GM21390 (cell line): ENCODE data around the gene TICRR.
"Not testable (repeated sequence)": the region's sequence is repeated elsewhere in the genome, so short reads cannot be mapped to it uniquely, and the experiment has no call there.

ENCODE experiments used
- ATAC-seq: cut with Tn5 transposase; IDR thresholded peaks from one replicate; pipeline ENCODE4 v1.9.1; 2021; ENCODE audit not compliant: unreplicated experiment

The TICRR gene

GRCh38 chr15:89566621-89567294, 8.5 kb upstream of the TICRR start:
- ATAC-seq: no peak

- ATAC-seq: no peak
These were observed 6.1 kb upstream of the TICRR start for GRCh38 chr15:89569090-89569745.

GRCh38 chr15:89575656-89576416, 567 bp downstream of the TICRR start:
- ATAC-seq: peak; percentile 33

DNA sequence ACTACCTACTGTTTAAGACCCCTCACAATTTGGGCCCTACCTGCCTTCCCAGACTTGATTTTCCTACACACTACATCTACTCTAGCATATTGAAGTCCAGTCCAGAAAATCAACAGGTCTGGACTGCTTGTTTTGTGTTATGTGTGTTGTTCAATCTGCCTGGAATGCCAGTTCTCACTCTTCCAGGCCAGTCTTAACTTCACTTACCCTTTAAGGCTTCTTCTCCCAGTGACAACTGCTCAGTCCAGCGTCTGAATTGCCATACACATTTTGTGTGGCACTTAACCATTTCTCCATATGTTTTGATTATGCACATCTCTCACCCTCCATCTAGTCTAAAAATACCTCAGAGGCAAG, 1.1 kb downstream of the TICRR start:
- no peak for ATAC-seq

- ATAC-seq: no peak
These were observed 2.5 kb downstream of the TICRR start for GRCh38 chr15:89577776-89578115.

- ATAC-seq: no peak
These were observed 2.9 kb downstream of the TICRR start for GRCh38 chr15:89578146-89578545.

DNA sequence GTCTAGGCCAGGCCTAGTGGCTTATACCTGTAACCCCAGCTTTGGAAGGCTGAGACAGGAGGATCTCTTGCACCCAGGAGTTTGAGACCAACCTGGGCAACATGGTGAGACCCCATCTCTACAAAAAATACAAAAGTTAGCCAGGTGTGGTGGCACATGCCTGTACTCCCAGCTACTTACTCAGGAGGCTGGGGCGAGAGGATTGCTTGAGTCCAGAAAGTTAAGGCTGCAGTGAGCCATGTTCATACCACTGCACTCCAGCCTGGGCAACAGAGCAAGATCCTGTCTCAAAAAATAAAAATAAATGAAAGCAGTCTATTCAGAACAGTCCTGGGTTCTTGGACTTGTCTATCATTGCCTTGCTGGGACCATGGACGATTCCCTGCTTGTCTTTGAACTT, 5.5 kb downstream of the TICRR start:
- ATAC-seq: not testable (repeated sequence)

DNA sequence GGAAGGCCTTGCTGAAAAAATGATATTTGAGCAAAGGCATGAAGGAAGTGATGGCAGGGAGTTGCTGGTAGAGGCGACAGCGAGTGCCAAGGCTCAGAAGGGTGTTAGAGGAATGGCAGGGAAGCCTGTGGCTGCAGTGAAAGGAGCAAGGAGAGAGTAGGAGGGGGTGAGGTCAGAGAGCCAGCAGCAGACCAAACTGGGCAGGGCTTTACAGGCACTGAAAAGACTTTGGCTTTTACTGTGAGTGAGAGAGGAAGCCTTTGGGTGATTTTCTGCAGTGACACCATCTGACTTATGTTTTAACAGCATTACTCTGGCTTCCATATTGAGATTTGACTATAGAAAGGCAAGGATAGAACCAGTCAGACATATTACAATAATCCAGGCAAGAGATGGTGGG, 11.4 kb downstream of the TICRR start:
- ATAC-seq: no peak

- ATAC-seq: no peak
These were observed 12.7 kb downstream of the TICRR start for GRCh38 chr15:89587955-89588354.

GRCh38 chr15:89591834-89592233, 16.6 kb downstream of the TICRR start:
- no peak for ATAC-seq

- ATAC-seq: no peak
These were observed 17.7 kb downstream of the TICRR start for GRCh38 chr15:89593018-89593417.

GRCh38 chr15:89599021-89599420, 23.8 kb downstream of the TICRR start:
- ATAC-seq: no peak

DNA sequence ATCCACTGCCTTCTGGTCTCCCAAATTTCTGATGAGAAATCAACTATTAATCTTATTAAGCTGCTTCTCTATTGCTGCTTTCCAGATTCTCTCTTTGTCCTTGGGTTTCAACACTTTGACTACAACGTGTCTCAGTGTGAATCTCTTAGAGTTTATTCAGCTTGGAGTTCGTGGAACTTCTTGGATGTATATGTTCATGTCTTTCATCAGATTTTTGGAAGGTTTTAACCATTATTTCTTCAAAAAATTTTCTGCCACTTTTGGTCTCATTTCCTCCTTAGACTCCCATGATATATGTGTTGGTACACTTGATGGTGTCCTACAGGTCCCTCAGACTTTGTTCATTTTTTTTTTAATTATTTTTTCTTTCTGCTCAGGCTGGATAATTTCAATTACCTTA, 36.0 kb downstream of the TICRR start:
- no peak for ATAC-seq

GRCh38 chr15:89613031-89613430, 37.8 kb downstream of the TICRR start:
- ATAC-seq: no peak

GRCh38 chr15:89614164-89614563, 38.9 kb downstream of the TICRR start:
- no peak for ATAC-seq

- ATAC-seq: no peak
These were observed 39.9 kb downstream of the TICRR start for GRCh38 chr15:89615135-89615534.

GRCh38 chr15:89616228-89616627, 41.0 kb downstream of the TICRR start:
- no peak for ATAC-seq

GRCh38 chr15:89621547-89621946, 46.3 kb downstream of the TICRR start:
- no peak for ATAC-seq

- no peak for ATAC-seq
These were observed 47.9 kb downstream of the TICRR start for GRCh38 chr15:89623165-89623564.

- no peak for ATAC-seq
These were observed 50.4 kb downstream of the TICRR start for GRCh38 chr15:89625716-89626115.

GRCh38 chr15:89627256-89627970, 52.1 kb downstream of the TICRR start:
- no peak for ATAC-seq

- ATAC-seq: no peak
These were observed 53.0 kb downstream of the TICRR start for GRCh38 chr15:89628301-89628700.
